GM21381 (cell line): ENCODE results near the gene GALNT1.
A peak's percentile ranks its signal among the peaks of the same experiment; 100 is the strongest.
"Not testable (repeated sequence)": the region's sequence is repeated elsewhere in the genome, so short reads cannot be mapped to it uniquely, and the experiment has no call there.

Experiments
- ATAC-seq: cut with Tn5 transposase; IDR thresholded peaks from one replicate; pipeline ENCODE4 v1.9.1; 2021; ENCODE audit warnings: mild to moderate bottlenecking, moderate library complexity; ENCODE audit not compliant: unreplicated experiment

GALNT1 gene

DNA sequence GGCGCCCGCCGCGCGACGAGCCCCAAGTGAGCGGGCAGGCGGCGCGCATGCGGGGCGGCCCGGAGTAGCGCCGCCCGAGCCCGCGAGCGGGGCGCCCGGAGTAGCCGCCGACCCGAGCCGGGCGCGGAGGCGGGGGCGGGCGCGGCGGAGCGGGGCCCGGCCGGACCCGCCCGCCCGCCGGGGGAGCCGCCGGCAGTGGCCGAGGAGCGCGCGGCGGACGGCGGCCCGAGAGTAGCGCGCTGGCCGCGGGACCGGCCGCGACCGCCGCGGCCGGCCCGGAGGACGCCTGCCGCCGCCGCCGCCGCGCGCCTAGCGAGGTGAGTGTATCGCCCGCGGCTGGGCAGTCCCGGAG, at the start of gene GALNT1:
GALNT1 (plus strand) TSS at position 195 of the 352 bp plus-strand sequence. CDS start 72,923 bp downstream, outside the sequence.
- ATAC-seq: no peak

DNA sequence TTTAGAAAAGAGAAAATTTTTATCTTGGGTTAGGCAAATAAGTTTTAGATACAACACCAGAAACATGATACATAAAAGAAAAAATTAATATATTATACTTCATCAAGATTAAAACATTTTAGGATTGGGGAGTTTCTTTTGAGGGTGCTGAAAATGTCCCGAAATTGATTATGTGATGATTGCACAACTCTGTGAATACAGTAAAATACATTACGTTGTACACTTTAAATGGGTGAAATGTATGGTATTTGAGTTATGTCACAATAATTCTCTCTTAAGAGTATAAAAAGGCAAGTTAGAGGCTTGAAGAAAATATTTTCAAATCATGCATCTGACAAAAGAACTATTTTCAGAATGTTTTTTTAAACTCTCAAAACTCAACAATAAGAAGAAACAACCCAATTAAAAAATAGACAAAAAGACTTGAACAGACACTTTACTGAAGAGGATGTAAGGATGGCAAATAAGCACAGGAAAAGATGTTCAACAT, 47.6 kb upstream of the GALNT1 start:
- no peak for ATAC-seq

DNA sequence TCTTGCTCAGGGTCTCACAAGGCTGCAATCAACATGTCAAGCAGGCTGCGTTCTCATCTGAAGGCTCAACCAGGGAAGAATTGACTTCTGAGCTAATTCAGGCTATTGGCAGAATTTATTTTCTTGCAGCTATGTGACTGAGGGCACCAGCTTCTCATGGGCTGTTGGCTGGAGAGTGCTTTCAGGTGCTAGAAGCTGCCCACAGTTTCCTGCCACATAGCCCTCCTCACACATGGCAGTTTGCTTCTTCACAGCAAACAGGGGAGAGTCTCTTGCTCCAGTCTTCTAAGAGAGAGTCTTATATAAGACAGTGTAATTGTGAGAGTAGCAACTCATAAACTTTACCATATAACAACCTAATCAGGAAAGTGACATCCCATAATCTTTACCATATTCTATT, 46.2 kb upstream of the GALNT1 start:
- no peak for ATAC-seq

DNA sequence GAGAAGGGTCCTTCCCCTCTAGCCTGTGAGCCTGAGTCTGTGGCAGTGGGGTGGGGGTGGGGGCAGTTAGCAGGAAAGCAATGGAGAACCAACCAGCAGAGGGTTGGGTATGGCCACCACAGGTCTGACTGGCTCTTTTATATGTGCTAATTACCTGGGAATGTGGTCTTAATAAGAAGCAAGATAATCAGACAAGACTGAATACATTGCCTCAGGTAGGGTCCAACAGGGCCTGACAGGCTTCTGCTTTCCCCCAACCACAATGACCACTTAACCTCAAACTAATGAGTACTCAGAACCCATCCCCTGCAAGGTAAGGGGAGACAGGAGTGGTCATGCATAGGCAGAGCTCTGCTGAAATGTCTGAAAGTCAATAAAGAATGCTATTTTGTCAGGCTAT, 39.2 kb upstream of the GALNT1 start:
- ATAC-seq: no peak

DNA sequence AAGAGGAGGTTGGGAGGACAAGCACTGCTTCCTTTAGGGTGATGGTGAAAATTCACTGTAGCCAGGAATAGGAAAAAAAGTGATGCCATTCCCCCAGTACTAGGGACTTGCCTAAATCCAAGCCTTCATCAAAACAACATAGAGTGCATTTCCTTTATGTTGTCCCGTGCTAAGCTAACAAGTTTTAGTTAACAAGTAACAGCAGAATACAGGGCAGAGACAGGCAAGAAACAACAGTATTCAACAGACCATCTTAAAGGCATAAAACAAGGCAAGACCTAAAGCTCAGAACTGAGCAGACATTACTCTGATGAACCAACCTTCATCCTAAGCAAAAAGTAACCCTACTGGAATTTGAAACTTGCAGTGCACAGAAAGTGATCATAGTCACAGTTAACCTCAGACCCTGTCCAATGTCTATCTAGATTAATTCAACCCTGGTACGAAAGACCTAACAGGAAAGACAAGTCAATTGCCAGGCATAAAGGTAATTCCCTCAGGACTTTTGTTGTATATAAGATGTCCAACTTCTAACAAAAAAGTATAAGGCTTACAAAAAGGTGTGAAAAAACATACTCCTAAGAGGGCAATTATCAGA, 34.4 kb upstream of the GALNT1 start:
- no peak for ATAC-seq

DNA sequence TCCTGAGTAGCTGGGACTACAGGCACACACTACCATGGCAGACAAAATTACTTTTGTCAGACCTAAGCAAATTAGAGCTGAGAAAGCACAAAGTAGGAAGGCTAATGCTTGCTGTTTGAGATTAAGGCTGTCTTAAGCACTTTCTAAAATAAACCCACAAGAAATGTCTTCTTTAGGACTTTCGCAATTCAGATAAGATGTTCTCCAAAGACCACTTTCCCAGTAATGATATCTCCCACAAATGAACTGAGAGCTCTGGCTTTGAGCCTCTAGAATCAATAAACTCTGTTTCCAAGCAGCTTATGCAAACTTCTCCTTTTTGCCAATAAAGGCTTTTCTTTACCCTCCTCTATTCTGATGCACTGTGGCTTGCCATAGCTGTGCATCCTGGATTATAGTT, 32.0 kb upstream of the GALNT1 start:
- no peak for ATAC-seq

DNA sequence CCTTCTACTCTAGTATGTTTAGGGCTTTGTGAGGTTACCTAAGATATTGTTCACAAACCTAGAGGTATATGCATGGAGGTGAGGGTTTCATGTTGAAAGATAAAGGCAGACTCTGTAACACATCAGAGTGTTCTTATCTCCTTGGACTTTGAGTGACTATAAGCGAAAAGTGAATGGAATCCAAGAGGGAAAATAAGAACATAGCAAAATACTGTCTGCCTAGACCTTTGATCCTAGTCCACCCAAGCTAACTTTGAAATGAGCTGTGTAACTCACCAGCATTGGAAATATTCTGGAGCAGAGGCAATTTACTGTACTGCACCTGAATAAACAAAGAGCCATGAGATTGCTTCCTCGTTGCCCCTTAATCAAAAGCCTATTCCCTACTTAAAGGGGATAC, 28.2 kb upstream of the GALNT1 start:
- no peak for ATAC-seq

DNA sequence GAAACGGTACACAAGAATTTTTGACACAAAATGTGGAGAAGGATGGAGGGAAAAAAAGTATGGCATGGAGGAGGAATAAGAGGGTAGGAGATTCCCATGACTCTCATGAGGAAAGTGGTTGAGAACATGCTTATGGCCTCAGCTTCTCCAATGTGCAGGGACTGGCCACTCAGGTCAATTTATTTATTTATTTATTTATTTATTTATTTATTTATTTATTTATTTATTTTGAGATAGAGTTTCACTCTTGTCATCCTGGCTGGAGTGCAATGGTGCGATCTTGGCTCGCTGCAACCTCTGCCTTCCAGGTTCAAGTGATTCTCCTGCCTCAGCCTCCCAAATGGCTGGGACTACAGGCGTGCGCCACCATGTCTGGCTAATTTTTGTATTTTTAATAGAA, 26.0 kb upstream of the GALNT1 start:
- ATAC-seq: not testable (repeated sequence)

DNA sequence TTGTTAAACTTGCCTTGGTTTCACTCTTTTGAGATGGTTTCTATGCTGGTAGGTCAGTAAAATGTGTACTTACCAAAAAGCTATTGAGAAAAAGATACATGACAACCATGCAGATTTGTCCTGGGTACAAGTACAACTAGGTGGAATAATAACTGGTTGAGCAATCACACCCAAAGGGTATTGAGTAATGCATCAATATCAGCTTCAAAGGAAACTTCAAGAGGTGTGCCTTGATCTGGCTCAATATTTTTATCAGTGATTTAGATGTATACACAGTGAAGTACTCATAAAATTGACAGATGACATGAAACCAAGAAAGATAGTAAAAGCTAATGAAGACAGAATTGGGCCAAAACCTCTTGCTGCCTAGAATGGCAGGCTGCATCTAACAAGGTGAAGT, 21.7 kb upstream of the GALNT1 start:
- ATAC-seq: no peak

DNA sequence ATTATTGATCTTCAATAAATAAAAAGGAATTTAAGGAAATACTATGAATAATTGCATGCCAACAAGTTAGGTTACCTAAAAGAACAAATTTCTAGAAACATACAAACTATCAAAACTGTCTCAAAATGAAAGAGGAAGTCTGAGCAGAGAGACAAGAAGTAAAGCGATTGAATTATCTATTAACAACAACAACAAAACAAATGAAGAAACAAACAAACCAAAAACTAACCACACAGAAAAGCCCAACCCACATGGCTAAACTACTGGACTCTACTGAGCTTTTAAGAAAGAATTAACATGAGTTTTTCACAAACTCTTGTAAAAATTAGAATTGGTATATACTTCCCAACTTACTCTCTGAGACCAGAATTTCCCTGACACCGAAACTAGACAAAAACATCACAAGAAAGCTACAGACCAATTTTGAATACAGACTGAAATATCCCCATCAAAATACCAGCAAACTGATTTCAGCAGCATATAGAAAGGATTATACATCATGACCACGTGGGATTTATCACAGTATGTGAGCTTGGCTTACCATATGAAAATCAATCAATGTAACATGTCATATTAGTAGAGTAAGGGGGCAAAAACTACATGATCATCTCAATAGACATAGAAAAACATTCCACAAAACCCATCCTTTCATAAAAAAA, 16.6 kb upstream of the GALNT1 start:
- ATAC-seq: peak; percentile 80

DNA sequence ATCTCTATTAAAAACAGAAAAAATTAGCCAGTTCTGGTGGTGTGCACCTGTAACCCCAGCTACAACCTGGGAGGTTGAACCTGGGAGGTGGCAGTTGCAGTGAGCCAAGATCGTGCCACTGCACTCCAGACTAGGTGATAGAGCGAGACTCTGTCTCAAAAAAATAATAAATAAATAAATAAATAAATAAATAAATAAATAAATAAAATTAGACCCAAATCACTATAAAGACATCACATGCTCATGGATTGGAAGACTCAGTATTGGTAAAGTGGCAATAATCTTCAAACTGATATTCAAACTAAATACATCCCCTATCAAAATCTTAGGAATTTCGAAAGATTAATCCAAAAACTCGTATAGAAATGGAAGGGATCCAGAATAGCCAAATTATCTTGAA, 15.5 kb upstream of the GALNT1 start:
- no peak for ATAC-seq

DNA sequence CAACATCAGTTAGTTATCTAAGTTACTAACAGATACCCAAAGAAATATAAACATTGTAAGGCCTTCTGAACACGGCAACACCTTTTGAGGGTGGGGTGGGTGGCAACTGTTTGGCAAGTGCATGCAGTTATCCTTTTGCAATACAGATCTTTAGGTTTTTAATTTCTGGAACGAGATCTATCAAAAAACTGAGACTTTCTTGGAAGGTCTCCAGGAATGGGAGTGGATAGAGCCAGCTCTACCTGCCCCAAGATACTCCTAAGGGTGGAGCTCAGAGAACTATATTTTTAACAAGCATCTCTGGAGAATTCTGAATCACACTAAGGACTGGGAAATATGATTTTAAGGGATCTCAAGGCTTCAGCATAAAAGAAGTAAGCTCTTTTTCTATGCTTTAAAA, 11.4 kb upstream of the GALNT1 start:
- ATAC-seq: no peak

DNA sequence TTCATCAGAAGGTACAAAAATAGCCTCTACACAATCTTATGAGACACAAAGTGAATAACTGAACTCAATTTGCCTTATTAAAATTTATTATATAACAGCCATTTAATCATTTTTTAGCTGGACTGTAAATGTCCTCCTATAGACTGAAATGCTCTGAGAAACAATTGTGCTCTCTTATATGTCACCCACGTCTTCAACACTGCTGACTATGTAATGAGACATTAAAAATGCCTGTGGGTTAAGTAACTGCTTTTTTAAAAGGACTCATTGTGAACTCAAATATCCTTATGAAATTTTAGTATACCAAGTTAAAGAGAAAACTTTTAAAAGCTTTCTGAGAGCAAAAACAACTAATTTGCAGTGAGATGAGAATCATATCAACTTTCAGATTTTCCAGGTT, 10.4 kb upstream of the GALNT1 start:
- no peak for ATAC-seq

DNA sequence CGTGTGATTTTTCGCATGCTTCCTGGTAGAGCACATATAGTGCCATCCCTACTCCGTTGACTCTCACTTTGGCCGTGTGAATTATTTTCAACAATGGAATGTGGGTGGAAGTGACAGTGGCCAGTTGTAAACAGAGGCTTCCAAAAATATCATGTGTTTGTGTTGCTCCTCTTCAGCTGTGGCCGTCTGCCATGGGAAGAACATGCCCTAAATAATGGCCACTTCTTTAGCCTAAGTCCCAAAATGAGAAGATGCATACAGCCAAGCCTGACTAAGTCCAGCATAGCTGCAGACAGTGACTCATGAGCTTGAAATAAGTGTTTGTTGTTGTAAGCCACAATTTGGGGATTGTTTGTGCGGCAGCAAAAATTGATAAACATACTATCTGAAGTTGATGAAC, 8.9 kb upstream of the GALNT1 start:
- ATAC-seq: no peak

DNA sequence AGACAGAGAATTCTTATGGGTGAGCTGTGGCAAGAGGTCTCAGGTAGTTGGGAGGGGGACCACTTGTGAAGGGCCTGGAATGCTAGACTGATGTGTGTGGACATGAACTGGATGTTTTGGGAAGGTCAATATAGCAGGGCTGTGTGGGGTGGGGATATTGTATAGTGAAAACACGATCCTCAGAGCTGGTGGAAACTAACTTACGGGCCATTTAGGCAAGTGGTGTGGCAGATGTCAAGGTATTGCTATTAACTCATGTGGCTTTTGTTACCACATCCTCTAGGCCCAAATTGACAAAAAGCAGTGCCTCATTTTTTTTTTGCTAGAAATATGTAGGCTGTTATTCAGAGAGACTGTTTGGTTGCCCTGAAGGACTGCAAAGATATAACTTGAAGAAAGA, 8.0 kb upstream of the GALNT1 start:
- ATAC-seq: peak; percentile 31

DNA sequence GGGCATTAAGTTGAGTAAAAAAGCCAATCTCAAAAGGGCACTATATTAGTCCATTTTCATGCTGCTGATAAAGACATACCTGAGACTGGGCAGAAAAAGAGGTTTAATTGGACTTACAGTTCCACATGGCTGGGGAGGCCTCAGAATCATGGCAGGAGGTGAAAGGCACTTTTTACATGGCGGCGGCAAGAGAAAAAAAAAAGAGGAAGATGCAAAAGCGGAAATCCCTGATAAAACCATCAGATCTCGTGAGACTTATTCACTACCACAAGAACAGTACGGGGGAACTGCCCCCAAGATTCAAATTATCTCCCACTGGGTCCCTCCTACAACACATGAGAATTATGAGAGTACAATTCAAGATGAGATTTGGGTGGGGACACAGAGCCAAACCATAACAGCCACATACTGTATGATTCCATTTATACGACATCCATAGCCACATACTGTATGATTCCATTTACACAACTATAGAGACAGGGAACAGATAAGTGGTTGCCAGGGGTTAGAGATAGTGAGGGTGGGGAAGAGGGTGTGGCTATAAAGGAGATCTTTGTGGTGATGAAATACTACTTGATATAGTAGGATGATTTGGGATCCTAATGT, 5.2 kb upstream of the GALNT1 start:
- ATAC-seq: not testable (repeated sequence)

DNA sequence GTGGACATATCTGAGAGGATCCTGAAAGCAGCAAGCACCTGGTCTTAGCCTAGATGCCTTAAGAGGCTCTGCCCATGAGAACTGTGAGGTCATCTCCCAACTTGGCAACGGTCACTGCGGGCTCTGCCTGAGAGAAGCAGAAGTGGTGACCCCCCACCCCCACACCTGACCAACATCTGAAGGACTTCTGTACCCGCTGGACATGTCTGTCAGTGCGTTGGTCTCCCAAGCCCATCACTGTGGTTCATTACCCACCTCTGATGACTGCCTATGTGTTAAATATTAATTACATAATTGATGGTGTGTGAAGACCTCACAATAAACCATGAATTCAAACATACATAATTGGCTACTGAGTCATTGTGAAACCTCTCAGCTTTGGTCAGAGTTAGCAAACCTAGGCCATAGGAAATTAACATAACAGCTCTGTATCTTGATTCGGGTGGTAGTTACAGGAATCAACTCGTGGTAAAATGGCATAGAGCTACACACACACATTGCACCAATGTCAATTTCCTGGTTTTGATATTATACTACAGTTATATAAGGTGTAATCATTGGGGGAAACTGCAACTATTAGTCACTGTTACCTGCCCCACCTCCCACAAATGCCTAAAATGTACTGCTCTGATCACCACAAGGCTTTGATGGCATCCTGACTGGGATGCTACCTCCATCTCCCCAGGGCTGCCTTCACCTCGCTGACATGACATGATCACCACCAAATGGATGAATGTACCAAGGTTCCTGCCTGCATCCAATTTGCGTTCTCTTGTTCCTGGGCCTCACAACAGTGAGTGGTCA, 4.3 kb upstream of the GALNT1 start:
- peak; percentile 58 for ATAC-seq

DNA sequence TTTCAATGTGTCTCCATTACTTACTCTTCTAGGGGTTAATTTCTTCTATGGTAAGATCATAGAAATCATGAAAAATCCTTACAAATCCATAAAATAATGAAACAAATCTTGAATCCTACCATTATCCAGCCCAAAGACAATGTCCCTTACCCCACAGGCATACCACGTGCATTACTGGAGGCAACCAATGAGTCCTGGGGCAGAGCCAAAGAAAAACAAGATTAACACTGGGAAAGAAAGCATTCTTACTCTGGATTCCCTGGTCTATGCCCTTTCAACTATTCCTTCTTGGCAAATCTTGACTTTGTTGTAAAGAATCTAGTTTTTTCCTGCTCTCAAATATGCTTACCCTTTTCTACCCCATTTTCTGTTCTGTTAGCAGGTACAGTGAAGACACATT, 3.1 kb upstream of the GALNT1 start:
- ATAC-seq: no peak

DNA sequence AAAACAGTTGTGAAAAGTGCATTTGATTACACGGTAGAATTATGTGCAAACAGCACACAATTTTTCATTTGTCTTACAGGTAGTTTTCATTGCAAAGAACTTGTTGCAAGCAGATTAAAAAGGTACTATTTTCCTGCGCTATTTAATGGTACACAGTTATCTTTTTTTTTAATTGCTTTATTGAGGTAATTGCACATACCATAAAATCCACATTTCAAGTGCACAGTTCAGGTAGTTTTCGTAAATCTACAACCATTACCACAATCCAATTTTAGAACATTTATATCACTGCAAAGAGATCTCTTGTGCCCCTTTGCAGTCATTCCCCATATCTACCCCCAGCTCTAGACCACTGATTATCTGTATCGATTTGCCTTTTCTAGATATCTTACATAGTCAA, 2.6 kb upstream of the GALNT1 start:
- ATAC-seq: no peak

DNA sequence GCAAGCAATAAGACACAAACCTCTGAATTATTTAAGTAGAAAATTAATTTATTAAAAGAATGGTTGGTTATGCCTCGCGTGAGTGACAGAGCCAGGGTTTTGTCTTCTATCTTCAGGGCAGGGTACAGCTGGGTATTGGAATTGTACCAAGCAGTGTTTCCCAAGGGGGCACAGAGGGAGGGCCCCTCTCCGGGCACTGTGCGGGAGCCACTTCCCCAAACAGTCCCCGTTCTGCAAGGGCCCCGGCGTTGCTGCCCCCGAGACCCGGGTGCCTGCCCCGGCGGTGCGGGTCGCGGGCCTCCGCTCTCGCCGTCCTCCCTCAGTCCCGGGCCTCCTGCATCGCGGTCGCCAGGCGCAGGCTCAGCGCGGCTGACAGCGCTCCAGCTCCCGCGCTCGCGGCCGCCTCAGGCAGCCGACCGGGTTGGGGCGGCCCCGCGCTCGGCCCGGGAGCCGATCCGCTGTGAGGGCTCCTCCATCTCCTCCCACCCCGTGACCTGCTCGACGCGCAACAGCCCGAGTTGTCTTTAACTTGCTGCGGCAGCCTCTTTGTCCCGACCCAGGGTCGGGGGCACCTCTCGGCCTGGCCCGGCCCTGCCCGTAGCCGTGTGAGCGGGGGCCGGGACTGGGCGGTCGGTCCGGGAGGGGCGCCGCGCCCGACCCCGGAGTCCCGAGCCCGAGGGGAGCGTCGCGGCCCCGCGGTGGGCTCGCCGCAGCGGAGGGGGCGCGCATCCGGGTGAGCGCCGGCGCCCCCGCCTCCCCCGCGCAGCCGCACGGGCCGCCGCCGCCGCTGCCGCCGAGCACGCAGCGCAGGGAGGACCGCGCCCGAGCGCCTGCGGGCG, 620 bp upstream of the GALNT1 start:
- ATAC-seq: peak; percentile 31
